BJ (cell line): ENCODE measurements around the gene SFXN5. TPM values are rescaled to one million over a fixed set of nuclear protein-coding genes. Genes with fewer than 3 reads are reported as not detected.
A peak's percentile ranks its signal among the peaks of the same experiment; 100 is the strongest.

Experiments
- CTCF ChIA-PET: fragments of 350-600 bp; formaldehyde crosslinking; extraction: SDS; loops from one replicate; lab custom pipeline; 2021; ENCODE audit warnings: antibody characterized with exemption, inconsistent platforms; lab: Yijun Ruan, JAX
- POLR2A ChIA-PET: fragments of 300-600 bp; sonication (Branson Sonifier 250); formaldehyde crosslinking; extraction: SDS; loops from one replicate; lab custom pipeline; 2021; ENCODE audit warnings: antibody characterized with exemption; lab: Charles Lee
- DNase-seq: peaks from one replicate; pipeline ENCODE4 v3.0.0-alpha.2; 2011; ENCODE audit warnings: low read depth
- H3K27me3 ChIP-seq: 2 replicates; pipeline ENCODE4 v1.6.0; 2011; ENCODE audit warnings: low read length; ENCODE audit not compliant: control insufficient read depth, insufficient read depth
- H3K36me3 ChIP-seq: 2 replicates; pipeline ENCODE4 v1.5.1; 2011; ENCODE audit warnings: low read length; ENCODE audit not compliant: control insufficient read depth, insufficient read depth
- H3K4me3 ChIP-seq: 2 replicates; pipeline ENCODE4 v1.5.1; 2011; ENCODE audit warnings: low read depth, mild to moderate bottlenecking, control low read depth, low read length
- CTCF ChIP-seq: IDR thresholded peaks from 2 replicates; pipeline ENCODE4 v1.5.1; 2011; ENCODE audit warnings: low read depth, mild to moderate bottlenecking, control low read depth, inconsistent platforms, low read length, moderate library complexity; ENCODE audit not compliant: insufficient read depth
- polyA plus RNA-seq: library from polyadenylated mRNA; depleted of rRNA; stranded (reverse); fragments of >200 nt; gene quantifications from 2 replicates; pipeline ENCODE4 v1.2.3, GENCODE V29; 2011

SFXN5 gene
- polyA plus RNA-seq, 1 experiment, result 11.5 TPM

- H3K27me3 ChIP-seq, result no peaks in the 10 kb centered on the region
- no peak for TF ChIP-seq CTCF
- H3K36me3 ChIP-seq, result peaks cover 2% of the 10 kb centered on the region
- H3K4me3 ChIP-seq, result no peak overlapping the region
- ChIA-PET POLR2A (no interaction called here), CTCF (interaction anchor here (0.8 to 1.5 kb wide), 2 partner anchors 13 to 184 kb away, joined by 3 to 5 read pairs; no protein-coding TSS in a partner anchor)
- no peak for DNase-seq
These were observed 91.6 kb downstream of the SFXN5 start for GRCh38 chr2:72979896-72980295.

GRCh38 chr2:72975017-72975416 lies 96.5 kb downstream of the SFXN5 start:
- no peak for DNase-seq
- Histone ChIP-seq H3K4me3 (no peak overlapping the region), H3K27me3 (no peaks in the 10 kb centered on the region), H3K36me3 (peaks cover 2% of the 10 kb centered on the region)
- no peak for TF ChIP-seq CTCF
- CTCF ChIA-PET, result interaction anchor here (0.6 to 9.2 kb wide), 11 partner anchors 9 to 237 kb away, joined by 3 to 122 read pairs (median 7); partner anchors contain the start of gene SPR
- POLR2A ChIA-PET, result no interaction called here

- ChIA-PET POLR2A (no interaction called here), CTCF (interaction anchor here (0.6 to 9.2 kb wide), 29 partner anchors 8 to 238 kb away, joined by 3 to 122 read pairs (median 6); partner anchors contain the start of genes EMX1 and SPR)
- no peaks in the 10 kb centered on the region for H3K27me3 ChIP-seq
- DNase-seq, result no peak
- H3K36me3 ChIP-seq, result peaks cover 2% of the 10 kb centered on the region
- TF ChIP-seq CTCF, result no peak
- no peak overlapping the region for H3K4me3 ChIP-seq
These were observed 97.1 kb downstream of the SFXN5 start for GRCh38 chr2:72974436-72974754.

GRCh38 chr2:72973566-72974435 lies 97.7 kb downstream of the SFXN5 start:
- H3K4me3 ChIP-seq, result no peak overlapping the region
- POLR2A ChIA-PET, result no interaction called here
- no peak for DNase-seq
- H3K27me3 ChIP-seq, result no peaks in the 10 kb centered on the region
- H3K36me3 ChIP-seq, result peaks cover 2% of the 10 kb centered on the region
- CTCF ChIA-PET, result interaction anchor here (0.5 to 9.2 kb wide), 39 partner anchors 8 to 239 kb away, joined by 3 to 122 read pairs (median 5); partner anchors contain the start of genes EMX1 and SPR
- TF ChIP-seq CTCF, result peak; percentile 93

DNA sequence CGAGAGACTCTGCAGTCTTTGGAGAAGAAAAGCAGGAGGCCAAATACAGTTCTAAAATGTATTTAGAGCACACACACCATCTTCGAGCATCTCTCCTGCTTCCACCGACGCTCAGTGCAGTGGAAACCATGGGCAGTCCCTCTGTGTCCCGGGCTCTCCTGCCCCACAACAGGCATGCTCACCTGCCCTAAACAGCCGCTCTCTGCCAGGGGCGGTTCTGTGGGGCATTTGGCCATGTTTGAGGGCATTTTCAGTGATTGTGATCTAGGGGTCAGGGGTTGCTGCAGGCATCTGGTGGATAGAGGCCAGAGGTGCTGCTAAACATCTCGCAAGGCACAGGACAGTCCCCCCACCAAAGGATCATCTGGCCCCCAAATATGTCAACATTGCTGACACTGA lies 98.4 kb downstream of the SFXN5 start:
- CTCF ChIA-PET, result interaction anchor here (0.8 to 9.2 kb wide), 25 partner anchors 9 to 204 kb away, joined by 3 to 122 read pairs (median 7); partner anchors contain the start of genes EMX1 and SPR
- TF ChIP-seq CTCF, result no peak
- Histone ChIP-seq H3K36me3 (peaks cover 2% of the 10 kb centered on the region), H3K4me3 (no peak overlapping the region), H3K27me3 (no peaks in the 10 kb centered on the region)
- POLR2A ChIA-PET, result no interaction called here
- no peak for DNase-seq
